ENCODE results near the gene SLIT3.

GRCh38 chr5:168847511-168848073 lies 453.3 kb downstream of the SLIT3 start:
- no peak for TF ChIP-seq CTCF (IDR thresholded peaks at IDR 0.05; ENCODE audit: borderline replicate concordance, extremely low read depth, low read length, poor library complexity, severe bottlenecking)
- TF ChIP-seq EZH2 (IDR thresholded peaks at IDR 0.05; ENCODE audit: borderline replicate concordance, low read depth, low read length, severe bottlenecking), result no peak

Measured in DND-41 (cell line).